Stimulated activated CD4-positive, alpha-beta T cell treated with anti-CD3 and anti-CD28 coated beads, Interleukin-4, amount 100 ng/mL, for 48 hours (primary cell): ENCODE results near the gene SLC39A9.

ENCODE experiments used
- DNase-seq, 2 donors: peaks; one replicate each; pipeline ENCODE4 v3.0.0-alpha.2; 2020; ENCODE audit warnings: low read depth in 2 of 2

The SLC39A9 gene, protein sequence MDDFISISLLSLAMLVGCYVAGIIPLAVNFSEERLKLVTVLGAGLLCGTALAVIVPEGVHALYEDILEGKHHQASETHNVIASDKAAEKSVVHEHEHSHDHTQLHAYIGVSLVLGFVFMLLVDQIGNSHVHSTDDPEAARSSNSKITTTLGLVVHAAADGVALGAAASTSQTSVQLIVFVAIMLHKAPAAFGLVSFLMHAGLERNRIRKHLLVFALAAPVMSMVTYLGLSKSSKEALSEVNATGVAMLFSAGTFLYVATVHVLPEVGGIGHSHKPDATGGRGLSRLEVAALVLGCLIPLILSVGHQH

DNA sequence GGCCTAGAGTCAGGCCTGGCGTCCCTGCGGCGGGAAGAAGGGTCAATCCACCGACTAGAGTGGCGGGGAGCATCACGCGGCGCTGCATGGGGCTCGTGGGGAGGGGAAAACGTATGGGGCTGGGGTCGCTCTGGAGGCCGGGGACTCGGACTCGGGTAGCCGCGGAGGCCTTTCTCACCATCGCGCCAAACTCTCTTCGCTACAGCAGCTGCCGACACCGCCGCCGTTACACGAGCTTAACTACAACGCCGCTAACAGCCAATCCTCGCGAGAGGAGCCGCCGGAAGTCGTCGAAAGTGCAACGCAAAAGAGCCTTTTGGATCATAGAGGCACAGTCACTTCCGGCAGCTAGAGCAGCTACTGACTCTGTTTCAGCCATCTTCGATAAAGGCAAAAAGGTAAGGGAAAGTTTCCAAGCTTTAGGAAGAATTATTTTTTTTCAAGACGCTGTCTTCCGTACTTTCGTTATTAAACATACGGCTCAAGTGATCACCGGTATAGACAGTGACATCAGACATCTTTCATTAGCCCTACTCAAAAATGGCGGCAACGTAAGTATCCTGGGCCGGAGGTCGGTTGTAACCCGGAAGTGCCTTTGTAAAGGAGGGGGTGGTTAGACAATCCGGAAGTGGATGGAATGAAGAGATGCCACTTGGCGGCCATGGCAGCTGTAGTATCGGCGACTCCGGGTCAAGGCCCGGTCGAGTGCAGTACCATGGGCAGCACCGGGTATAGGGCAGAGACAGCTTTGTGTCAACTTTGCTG lies at the start of gene SLC39A9, which contains the start of gene ERH:
SLC39A9 (plus strand) TSS at position 640 of the 765 bp plus-strand sequence. CDS start 678 bp downstream, outside the sequence.
ERH (minus strand) TSS at position 247 of the 765 bp plus-strand sequence; CDS start at position 181, 66 bp downstream.
- peak; percentile 87 to 88 for DNase-seq

DNA sequence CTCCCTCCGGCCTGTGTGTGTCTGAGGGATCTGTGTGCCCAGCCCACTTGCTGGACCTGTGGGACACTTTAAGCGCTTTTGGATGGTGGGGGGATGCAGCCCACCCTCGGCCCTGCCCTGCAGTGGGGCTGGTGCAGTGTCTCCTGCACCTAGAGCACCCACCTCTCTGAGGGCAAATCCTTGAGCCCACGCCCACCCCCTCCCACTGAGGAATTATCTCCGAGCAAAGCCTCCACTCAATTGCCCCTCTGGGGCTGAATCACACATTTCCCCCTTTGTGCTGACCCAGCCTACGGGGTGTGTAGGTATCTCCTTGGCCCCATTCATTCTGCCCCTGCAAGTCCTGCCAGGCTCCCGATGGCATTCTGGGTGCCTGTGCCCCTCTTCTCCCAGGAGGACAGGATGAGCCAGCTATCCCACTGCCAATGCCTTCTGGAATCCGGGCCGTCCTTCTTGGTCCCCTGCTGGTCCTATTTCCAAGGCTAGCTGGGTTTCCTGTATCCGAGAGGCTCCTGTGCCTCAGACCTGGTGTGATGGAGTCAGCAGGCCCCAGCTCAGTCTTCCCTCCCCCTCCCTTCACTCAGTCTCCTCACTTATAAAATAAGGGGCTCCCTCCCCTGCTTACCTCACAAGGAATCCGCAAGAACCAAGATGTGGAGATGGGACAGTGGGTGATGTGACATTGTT lies 49.3 kb upstream of the SLC39A9 start:
- DNase-seq = no peak

DNA sequence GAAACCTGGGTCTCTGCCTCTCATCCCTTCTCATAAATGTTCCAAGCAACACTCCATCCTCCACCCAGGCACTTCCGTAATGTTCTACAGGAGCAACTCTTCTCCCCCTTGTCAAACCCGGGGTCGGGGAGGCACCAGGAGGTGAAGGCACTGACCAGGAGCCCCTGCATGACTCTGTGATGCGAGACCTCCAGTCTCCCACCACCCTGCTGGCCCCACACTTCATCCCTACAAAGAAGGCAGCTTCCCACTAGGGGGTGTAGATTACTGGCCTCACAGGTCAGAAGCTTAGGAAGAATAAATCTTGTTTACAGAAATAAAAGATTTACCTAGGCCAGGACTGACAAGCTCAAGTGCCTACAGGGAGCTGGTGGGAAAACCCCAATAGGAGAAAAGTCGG lies 47.6 kb upstream of the SLC39A9 start:
- DNase-seq = no peak

DNA sequence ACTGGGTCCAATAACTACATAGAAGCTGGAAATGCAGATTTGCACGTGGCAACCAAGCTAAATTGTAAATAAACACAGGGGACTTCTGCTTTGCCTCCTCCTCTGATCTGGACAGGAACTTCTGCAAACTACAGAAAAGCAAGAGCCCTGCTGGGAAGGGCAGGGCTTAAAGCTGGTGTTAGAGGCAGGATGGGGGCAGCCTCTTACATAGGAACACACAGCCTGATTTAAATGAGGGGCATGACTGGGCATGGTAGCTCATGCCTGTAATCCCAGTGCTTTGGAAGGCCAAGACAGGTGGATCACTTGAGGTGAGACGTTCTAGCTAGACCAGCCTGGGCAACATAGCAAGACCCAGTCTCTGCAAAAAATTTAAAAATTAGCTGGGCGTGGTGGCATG lies 47.1 kb upstream of the SLC39A9 start:
- DNase-seq = no peak

DNA sequence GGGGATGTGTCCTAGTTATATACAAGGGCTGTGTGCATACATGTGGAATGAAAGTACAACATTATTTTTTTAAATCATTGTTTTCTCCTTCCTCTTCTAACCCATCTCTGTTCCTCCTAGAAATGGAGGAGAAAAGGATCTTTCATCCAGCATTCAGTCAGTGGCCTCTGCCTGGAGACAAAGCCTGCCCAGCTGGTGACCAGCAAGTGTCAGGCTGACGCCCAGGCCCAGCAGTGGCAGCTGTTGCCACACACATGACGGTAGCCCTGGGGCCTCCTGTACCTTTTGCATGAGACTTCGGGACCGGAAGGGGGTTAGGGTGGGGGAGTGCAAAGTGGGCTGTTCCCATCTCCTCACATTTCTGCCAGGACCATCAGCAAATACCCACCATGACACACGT lies 46.6 kb upstream of the SLC39A9 start:
- no peak for DNase-seq

DNA sequence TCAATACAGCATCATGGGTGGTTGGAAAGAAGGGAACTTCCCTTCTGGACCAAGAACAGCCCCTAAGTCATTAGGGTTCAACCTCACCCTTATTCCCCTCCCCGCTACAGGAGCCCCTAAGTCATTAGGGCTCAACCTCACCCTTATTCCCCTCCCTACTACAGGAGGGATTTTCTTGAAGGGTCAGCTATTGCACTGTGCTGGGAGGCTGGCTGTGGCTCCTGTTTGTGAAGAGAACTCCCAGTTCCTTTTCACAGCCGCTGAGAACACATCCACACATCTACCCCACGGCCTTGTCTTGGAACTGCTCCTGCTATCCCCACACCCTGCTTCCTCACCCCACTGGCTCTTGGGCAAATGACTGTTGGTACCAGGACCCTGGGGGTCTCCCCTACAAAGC lies 45.3 kb upstream of the SLC39A9 start:
- no peak for DNase-seq

DNA sequence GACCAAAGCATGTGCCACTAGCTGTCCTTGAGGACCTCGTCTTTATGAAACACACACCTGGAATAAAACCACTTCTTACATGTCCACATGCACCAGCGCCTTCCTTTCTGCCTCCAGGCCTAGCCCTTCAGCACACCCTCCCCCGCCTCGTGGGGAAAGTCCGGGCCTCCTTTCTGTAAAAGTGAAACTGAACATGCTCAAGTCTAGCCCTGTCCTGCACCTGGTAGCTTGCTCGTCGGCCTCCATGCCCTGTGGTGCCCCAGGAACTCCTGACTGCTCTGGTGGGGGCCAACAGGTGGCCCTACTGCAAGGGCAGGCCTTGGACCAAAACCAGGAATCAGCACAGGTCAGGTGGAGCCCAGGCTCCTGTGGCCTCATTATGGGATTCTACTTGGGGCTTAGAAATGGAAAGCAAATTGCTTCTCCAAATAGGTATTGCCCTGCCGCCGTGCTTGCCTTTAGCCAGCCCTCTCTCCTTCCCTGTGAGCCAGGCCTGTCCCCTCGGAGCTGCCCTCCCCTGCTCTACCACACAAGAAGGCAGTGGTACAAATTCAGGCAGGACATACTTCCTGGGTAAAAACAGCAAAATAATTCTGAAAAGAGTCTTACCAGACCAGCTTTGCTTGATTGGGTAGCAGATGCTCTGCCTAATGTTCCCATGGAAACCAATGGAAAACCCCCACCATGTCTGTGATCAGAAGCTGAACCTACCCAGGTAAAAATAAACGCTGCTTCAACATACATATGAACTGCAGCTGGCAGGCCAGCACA lies 43.9 kb upstream of the SLC39A9 start:
- DNase-seq = peak; percentile 57 to 58

DNA sequence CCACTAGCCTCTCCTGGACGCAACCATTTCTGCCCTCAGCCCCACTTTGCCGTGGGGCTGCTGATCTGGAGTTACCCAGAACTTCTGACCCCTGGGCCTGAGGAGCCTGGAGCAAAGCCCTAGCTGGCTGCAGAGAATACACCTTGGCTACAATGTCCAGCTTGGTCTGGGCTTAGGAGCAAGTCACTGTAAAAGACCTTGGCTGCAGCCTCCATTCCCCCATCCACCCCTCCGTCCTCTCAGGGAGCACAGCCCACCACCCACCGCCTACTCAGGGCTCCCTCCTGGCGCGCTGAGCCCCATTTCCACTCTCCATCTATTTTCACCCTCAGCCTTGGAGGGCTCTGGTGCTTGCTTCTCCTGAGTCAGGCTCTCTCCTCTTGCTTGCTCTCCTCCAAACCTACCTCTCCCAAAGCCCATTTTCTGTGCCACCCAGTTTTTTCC lies 43.3 kb upstream of the SLC39A9 start:
- DNase-seq = no peak

DNA sequence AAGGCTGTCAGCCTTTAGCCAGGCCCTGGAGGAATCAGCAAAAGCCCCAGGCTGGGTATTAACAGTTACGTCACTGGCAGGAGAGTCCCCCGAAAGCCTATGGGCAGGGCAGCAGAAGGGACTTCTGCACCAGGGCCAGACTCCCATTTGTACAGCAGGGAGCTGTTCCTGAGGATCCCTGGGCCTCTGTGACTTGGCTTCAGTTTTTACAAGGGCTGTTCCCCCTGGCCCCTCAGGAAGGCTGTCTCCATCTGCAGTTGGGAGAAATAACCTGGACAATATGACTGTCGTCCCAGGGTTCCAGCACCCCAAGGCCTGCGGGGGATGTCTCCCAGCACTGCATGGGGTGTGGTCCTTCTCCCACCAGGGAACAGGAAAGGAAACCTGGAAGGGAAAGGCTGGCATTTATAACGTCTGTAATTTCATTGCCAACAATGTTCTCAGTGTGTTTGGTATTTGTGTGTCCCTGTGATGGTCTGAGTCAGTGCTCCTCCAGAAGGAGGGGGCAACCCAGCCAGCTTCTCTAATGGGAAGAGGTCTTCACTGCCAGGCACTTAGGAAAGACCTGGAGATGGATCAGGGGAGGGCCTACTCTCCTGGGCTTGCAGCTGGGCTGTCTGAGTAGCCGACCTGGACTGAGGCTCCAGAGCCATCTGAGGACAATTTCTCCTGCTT lies 42.7 kb upstream of the SLC39A9 start:
- no peak for DNase-seq

DNA sequence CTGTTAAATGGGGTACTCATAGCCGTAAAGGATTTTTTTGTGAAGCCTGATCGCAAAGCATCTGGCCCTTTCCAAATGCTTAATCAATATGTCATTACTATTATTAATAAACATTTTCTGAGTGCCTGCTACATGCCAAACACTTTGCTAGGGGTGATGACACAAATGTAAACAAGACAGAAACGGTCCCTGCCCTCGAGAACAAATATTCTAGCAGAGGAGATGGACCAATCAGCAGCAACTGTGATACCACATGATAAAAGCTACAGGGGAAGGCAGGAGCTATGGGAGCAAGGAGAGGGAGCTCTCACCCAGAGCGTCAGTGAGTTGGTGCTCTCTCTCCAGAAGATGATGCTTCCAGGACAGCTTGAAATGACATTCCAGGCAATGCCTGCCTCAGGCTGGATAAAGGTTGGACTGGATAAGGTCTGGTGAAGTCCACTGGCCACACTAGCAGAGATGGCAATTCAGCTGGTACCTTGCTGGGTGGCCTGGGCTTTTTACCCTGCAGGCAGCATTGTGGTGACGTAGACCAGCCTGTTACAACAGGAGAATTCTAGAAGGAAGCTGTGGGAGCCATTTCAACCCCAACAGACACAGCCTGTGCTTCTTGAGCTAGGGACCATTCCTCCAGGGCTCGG lies 41.5 kb upstream of the SLC39A9 start:
- no peak for DNase-seq

DNA sequence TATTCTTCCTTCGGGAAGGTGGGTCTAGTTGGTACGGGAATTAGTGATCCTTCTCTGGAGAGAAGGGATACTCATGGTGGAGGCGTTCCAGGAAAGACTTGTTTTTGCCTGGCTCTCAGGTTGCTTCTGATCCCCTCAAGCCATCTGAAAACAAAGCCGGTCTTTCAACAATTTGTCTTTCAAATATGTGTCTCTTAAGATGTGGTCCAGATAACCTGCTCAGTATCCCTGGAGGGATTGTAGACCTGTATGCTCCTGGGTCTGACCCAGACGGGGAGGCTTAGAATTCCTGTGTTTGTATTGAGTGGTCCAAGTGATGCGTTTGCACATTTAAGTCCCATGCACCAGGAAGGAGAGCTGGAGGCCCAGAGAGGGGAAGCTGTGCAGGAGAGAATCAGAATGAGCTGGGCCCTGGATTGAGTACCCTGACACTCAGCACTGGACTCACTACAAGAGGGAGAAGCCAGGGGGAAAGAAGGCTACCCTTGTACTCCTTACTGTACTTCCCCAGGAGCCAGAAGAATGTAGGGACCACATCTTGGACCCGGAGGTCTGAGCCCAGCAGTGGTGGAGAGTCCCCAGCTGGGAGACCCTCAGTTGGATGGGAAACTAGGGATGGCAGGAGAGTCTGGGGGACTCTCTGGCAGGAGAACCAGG lies 40.8 kb upstream of the SLC39A9 start:
- DNase-seq = no peak

DNA sequence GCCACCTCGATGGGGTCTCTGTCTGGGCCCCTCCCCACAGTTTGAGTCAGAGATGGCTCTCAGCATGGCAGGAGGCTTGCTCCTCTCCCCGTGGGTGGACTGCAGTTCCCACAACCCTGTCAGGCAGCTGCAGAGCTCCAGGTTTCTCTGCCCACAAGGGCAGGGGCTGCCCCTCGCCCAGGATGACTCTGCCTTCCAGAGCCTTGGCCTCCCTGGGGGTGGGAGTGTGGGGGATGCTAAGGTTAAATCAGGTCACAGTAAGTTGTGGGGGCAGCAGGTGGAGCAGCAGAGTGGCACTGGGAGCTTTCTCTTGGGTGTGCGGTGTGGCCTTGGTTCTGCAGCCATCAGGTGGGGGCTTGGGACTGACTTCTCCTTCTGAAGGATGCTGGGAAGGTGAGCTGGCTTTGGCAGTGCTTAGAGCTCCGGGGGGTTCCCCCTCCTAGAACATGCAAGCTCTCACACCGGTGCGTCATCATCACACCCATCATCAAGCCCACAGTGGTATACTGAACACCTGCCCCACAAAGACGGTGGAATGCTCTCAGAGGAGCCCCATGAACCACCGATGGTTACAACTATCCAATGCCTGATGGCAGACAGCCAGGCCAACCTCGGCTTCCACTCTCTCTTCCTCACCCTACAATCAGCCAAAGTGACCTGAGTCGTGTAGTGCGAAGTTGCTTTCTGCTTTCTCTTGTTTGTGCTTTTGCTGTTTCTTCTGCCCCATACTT lies 40.1 kb upstream of the SLC39A9 start:
- DNase-seq = peak; percentile 45 to 47

DNA sequence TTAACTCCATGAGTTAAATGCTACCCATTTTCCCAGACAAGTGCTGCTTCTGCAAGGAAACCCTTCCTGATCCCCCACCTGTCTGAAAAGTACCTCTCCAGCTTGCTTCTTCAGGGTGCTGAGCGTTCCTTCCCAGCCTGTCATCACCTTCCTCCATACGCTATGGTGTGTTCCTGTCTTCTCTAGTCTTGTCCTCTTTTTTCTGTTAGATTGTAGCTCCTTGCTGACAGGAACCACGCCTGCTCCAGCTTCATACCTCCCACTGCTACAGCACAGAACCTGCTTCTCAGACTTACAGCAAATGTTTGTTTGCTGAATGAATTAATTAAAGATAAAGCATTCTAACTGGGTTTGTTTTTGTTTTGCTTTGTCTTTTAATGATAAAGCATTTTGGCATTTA lies 39.5 kb upstream of the SLC39A9 start:
- DNase-seq = no peak

DNA sequence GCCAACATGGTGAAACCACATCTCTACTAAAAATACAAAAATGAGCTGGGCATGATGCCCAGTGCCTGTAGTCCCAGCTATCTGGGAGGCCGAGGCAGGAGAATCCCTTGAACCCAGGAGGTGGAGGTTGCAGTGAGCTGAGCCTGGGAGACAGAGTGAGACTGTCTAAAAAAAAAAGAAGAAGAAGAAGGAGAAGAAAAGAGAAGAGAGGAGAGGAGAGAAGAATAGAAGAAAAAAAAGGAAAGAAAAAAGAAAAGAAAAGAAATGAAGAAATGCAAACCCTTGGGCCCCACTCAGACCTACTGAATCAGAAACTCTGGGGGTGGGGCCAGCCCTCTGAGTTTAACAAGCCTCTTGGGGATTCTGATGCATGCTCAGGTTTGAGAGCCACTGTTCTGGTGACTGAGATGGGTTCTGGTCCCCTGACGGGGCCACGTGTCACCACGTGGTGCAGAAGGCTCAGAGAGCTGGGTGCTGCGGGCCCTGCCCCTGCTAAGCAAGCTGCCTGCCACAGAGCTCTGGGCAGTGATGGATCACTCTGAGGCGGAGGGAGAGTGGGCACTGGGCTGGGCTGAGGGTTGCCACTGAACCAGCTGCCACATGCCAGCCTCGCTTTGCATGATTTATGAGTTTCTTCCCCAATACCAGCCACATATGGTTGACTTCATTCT lies 37.9 kb upstream of the SLC39A9 start:
- no peak for DNase-seq

DNA sequence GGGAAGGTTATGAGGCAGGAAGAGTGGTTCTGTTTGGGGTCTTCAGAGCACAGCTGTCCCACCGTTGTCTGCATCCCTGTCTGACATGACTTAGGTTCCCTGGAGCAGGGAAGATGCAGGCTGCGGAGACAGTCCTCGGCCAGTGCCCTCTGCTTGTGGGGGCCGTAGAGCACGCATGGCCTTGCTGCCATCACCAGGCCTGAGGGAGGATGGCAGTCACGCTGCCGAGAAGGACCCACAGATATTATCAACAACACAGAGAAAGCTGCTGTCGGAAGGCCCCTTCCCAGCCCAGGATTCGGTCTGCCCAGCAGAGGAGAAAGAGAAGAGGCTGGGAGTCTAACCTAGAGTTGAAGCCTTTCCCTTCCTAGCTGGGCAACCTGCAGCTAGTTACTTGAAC lies 35.4 kb upstream of the SLC39A9 start:
- no peak for DNase-seq

DNA sequence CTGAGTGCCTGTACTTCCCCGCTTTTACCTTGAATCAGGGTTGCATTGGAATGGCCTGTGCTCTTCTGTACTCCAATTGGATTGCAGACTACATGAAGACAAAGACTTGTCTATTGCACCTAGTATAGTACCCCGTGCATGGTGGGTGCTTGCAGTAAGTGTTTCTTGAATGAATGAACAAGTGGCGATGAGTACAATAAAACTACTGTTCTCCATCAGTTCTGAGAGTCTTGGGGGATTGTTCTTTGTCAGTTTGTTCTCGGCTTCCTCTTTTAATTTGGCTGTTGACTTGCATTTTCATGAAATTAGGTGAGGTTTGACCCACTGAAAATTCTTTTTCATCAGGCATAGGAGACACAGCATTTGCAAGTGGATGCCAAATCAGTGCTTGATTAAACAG lies 34.5 kb upstream of the SLC39A9 start:
- DNase-seq = no peak

DNA sequence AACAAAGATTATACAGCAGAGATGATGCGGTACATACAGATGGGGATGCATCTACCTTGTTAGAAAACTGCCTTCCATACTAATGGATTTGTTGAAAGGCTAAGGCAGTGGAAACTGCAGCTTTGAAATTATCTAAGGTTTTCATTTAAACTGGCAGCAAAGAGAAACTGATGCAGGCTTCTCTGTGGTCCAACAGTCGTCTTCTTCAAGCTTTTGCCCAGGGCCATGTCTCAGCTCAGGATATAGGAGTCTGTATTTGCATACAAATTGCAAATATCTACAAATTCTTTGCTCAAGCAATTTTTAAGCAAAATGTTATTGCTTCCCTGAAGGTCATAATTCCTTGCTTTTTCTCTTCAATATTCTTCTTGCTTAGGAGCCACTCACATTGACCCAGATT lies 34.1 kb upstream of the SLC39A9 start:
- DNase-seq = no peak

DNA sequence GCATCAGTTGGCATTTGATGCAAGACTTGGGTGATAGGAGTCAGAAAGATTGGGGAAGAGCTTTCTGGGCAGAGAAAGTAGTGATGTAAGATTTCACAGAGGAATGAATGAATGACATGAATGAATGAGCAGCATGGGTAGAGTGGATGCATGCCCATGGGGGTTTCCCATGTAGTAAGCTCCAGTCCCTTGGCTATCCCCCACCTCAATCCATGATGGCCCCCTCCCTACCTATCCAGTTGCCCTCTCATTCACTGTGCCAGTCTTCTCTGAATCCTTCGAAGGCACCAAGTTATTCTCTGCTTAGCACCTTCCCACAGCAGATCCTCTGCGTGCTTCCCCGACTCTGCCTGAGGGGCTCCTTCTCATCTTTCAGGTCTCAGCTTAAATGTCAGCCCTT lies 32.4 kb upstream of the SLC39A9 start:
- no peak for DNase-seq

DNA sequence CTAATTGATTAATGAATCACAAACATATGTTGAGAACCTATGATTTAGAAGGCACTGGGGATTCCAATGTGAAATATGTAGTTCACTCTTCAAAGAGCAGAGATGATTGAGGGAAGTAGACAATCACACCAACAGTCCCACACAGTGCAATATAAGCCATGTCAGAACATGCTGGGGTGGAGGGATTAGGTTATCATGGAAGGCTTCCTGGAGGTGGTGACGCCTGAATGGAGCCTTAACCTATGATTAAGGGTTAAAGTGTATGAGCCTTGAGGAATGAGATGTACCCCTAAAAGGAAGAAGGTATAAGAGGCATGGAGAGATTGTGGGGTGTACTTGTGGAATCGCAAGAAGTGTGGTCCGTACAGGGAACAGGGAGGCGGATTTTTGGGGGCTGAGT lies 31.7 kb upstream of the SLC39A9 start:
- DNase-seq = no peak
